ENCODE measurements around the gene IGFBP6. TPM values are rescaled to one million over a fixed set of nuclear protein-coding genes. Genes with fewer than 3 reads are reported as not detected.

The IGFBP6 gene, protein sequence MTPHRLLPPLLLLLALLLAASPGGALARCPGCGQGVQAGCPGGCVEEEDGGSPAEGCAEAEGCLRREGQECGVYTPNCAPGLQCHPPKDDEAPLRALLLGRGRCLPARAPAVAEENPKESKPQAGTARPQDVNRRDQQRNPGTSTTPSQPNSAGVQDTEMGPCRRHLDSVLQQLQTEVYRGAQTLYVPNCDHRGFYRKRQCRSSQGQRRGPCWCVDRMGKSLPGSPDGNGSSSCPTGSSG
- total RNA-seq, result under 1 TPM in 1 of 2 experiments, not detected in 1; 0.55 TPM

DNA sequence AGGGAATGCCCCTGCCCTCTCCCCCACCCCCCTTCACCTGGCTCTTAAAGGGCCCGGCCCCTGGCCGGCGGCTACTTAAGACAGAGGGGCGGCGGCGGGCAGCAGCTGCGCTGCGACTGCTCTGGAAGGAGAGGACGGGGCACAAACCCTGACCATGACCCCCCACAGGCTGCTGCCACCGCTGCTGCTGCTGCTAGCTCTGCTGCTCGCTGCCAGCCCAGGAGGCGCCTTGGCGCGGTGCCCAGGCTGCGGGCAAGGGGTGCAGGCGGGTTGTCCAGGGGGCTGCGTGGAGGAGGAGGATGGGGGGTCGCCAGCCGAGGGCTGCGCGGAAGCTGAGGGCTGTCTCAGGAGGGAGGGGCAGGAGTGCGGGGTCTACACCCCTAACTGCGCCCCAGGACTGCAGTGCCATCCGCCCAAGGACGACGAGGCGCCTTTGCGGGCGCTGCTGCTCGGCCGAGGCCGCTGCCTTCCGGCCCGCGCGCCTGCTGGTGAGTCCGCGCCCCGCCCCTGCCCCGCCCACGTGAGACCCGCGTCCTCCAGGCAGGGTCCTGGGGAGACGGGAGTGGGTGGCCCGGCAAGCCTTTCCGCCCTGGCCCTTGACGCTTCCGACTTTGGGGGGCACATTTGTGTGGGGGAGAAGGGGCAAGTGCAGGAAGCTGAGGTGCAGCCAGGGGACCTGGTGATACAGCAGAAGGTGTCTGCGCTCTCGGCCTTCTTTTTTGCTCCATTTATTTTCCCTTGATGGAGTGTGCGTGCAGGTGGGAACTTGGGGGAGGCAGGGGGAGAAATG is at the start of gene IGFBP6:
TSS of gene IGFBP6 (plus strand) at position 104 of the 790 bp plus-strand sequence. CDS start at position 155, 51 bp downstream.

DNA sequence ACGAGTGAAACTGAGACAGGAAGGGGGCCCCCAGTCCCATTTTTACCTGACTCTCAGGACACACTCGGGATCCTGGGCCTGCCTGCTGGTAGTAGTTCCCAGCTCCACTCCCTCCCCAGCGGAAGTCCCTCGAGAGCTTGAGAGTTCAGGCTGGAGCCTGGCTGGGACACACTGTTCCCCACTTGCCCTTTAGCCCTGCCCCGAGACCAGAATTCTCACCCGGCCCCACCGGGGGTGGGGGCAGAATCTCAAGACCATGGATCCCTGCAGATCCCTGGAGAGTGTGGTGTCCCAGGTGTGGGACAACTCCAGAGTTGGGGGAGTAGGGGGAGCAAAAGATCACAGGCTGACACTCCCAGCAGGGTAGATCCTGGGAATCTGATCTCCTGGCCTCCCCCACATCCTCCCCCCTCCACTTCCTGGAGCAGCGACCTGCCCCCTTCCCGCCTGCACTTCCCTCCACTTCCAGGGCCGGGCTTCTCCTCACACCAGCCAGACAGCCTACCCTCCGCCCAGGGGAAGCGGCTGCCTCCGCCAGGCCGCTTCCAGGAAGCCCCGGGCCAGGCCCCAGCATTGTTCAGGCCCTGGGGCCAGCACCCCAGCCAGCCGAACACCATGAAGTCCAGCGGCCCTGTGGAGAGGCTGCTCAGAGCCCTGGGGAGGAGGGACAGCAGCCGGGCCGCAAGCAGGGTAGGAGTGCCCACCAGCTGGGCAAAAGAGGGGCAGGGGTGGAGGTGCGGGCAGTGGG is 47.7 kb upstream of the IGFBP6 start, which contains the start of gene TNS2:
TSS of gene TNS2 (plus strand) at position 495 of the 748 bp plus-strand sequence. CDS start at position 616, 121 bp downstream.

DNA sequence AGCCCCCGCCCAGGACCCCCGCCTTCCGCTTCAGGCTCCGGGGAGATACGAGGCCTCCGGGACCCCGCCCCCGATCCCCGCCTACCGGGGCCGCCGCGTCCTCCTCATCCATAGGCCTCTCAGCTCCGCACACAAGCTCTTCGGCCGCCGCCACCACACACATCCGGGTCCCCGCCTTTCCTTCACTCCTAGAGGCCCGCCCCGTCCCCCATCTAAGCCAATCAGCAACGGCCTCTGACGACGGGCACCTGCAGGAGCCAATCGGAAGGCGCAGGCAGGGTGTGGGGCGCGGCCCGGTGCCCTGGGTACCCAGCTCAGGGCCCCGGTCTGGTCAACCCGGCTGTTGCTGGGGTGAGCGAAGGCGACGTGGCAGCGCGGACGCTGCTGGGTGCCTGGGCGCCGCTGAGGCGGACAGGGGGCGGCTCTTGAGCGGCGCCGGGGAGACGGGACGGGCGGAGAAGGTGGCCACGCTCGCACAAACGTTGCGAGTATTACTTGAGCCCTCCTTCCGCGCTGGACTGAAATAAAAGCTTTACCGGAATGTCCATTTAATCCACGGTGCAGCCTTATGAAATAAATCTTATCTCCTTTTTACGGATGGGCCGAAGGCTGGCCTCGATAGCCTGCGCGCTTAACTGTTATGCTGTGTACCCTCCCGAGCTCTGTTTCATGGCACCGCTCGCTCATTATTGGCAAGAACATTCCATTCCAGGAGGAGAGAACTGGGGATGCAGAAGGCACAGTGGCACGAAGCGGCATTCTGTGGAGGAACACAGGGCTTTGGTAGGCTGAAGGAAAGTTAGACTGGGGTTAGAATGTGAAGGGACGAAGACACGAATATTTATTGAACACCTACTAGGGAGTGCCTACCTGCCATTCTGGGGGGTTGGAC is 18.0 kb upstream of the IGFBP6 start, which contains the start of gene SPRYD3:
TSS of gene SPRYD3 (minus strand) at position 165 of the 892 bp plus-strand sequence. CDS start at position 108, 57 bp downstream.

DNA sequence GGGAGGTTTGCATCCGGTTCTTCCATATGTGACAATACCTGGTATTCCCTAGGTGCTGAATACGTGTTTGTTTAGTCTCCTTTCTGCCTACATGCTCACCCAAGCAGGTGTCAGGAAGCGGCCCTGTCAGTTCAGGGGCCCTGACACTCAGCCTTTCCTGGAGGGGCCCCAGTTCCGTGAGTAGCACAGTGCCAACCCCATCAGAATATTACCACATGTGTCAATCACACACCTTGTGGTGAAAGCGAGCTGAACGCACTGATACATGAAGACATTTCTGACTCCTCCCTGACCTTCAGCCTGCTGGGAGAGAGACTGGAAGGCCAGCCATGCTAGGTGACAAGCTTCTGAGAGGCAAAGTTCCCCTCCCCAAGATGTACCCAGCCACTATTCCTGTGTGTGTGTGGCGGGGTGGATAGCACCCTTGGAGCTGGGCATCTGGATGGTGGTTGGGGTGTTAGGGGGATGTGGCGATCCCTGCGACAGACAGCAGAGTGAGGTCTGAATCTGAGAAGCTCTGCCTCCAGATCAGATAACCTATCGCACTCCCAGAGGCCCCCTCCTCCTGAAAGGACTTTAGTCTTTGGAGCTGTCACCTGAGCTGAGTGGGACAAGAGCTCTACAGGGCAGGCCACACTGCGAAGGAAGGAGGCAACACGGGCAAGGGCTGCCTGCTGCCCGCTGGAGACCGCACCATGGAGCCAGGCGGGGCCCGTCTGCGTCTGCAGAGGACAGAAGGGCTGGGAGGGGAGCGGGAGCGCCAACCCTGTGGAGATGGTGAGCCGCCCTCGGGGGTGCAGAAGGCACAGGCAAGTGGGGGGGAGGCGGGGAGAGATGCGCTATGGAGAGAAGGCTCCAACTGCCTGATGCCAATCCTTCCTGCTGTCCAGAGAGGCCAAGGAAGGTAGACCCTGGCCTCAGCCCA is 5.7 kb downstream of the IGFBP6 start, which contains the start of gene SOAT2:
TSS of gene SOAT2 (plus strand) at position 604 of the 925 bp plus-strand sequence. CDS start at position 696, 92 bp downstream.

Small RNA genes within 50 kb of the gene (microRNA-seq; reads per million reads assigned to microRNA genes)
- gene MIR6757 (ENCODE audit: borderline microRNAs expressed, borderline replicate concordance), result not detected

Other genes with a start within 250 kb of the IGFBP6 start
- not detected for gene KRT78, start 248.7 kb upstream of the IGFBP6 start, total RNA-seq
- not detected for gene KRT8, start 192.6 kb upstream of the IGFBP6 start, total RNA-seq
- gene KRT18, start 148.5 kb upstream of the IGFBP6 start, total RNA-seq, result 1 to 10 TPM; 1.6 to 2.0 TPM
- gene EIF4B, start 91.2 kb upstream of the IGFBP6 start, total RNA-seq, result 100 to 1,000 TPM; 551 to 607 TPM
- 1 to 10 TPM; 1.6 to 1.9 TPM for gene TNS2, start 47.6 kb upstream of the IGFBP6 start, total RNA-seq
- gene SPRYD3, start 18.3 kb upstream of the IGFBP6 start, total RNA-seq, result 10 to 100 TPM; 24.3 to 25.5 TPM
- gene SOAT2, start 5.8 kb downstream of the IGFBP6 start, total RNA-seq, result under 1 TPM; 0.73 to 0.84 TPM
- gene ZNF740, start 83.1 kb downstream of the IGFBP6 start, total RNA-seq, result 10 to 100 TPM; 50.3 to 50.4 TPM
- 10 to 100 TPM; 31.4 to 32.0 TPM for gene CSAD, start 83.3 kb downstream of the IGFBP6 start, total RNA-seq
- gene ITGB7, start 109.6 kb downstream of the IGFBP6 start, total RNA-seq, result 100 to 1,000 TPM; 480 to 487 TPM
- gene RARG, start 134.5 kb downstream of the IGFBP6 start, total RNA-seq, result 10 to 100 TPM; 38.5 to 39.9 TPM
- 10 to 100 TPM; 71.4 to 71.7 TPM for gene ESPL1, start 170.6 kb downstream of the IGFBP6 start, total RNA-seq
- 100 to 1,000 TPM; 362 to 390 TPM for gene PFDN5, start 197.9 kb downstream of the IGFBP6 start, total RNA-seq
- gene MYG1, start 202.0 kb downstream of the IGFBP6 start, total RNA-seq, result 10 to 100 TPM; 59.3 to 62.5 TPM
- 10 to 100 TPM; 58.3 to 62.7 TPM for gene AAAS, start 223.9 kb downstream of the IGFBP6 start, total RNA-seq
- not detected for gene SP7, start 238.7 kb downstream of the IGFBP6 start, total RNA-seq

Data from activated naive CD4-positive, alpha-beta T cell treated with anti-CD3 and anti-CD28 coated beads, Interleukin-2, amount 10 ng/mL, durations not matched to agents 5 hours and 36 hours (primary cell).